Measurements from ENCODE around the gene KCNQ4.

The KCNQ4 gene

DNA sequence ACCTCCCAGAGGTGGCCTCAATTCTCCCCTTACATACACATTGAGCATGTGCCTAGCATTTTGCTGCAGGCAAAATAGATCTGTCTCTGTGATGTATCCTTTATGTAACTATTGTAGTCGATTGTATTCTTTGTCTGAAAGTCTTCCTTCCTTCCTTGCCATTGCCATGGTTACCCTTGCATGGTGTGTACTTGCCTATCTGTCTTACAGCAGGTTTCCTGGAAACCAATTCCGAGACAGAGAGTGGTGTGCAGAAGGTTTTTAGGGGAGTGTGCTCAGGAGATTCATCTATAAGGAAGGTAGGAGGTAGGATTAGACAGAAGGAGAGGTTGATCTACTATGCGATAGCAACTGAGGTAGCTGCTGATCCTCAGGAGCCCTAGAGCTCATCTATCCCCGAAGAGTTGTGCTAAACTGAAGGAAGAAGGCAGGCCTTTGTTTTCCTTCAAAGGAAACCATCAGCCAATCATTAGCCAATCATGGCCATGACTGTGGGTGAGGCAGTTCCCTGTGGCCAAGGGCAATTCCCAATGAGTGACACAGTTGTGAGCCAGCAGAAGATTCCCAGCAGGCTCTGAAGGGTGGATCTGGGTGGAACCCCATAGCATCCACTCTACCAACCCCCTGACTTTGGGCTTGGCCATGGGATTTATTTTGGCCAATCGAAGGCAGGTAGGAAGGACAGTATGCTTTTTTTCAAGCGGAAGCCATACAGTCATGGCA lies 63.6 kb downstream of the KCNQ4 start:
- H3K4me3 ChIP-seq (ENCODE audit: low read depth, low read length), result no peak overlapping the region
- TF ChIP-seq, protein P1, sequence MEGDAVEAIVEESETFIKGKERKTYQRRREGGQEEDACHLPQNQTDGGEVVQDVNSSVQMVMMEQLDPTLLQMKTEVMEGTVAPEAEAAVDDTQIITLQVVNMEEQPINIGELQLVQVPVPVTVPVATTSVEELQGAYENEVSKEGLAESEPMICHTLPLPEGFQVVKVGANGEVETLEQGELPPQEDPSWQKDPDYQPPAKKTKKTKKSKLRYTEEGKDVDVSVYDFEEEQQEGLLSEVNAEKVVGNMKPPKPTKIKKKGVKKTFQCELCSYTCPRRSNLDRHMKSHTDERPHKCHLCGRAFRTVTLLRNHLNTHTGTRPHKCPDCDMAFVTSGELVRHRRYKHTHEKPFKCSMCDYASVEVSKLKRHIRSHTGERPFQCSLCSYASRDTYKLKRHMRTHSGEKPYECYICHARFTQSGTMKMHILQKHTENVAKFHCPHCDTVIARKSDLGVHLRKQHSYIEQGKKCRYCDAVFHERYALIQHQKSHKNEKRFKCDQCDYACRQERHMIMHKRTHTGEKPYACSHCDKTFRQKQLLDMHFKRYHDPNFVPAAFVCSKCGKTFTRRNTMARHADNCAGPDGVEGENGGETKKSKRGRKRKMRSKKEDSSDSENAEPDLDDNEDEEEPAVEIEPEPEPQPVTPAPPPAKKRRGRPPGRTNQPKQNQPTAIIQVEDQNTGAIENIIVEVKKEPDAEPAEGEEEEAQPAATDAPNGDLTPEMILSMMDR (IDR thresholded peaks at IDR 0.05; ENCODE audit: insufficient read depth, low read length, missing control alignments), result no peak
- no peak for DNase-seq (ENCODE audit: low read depth, low spot score)
- ChIA-PET POLR2A (no interaction called here), CTCF (interaction anchor here (0.7 to 31.0 kb wide), 14 partner anchors 10 to 315 kb away, joined by 3 to 987 read pairs (median 8); partner anchors contain the start of gene CITED4)

DNA sequence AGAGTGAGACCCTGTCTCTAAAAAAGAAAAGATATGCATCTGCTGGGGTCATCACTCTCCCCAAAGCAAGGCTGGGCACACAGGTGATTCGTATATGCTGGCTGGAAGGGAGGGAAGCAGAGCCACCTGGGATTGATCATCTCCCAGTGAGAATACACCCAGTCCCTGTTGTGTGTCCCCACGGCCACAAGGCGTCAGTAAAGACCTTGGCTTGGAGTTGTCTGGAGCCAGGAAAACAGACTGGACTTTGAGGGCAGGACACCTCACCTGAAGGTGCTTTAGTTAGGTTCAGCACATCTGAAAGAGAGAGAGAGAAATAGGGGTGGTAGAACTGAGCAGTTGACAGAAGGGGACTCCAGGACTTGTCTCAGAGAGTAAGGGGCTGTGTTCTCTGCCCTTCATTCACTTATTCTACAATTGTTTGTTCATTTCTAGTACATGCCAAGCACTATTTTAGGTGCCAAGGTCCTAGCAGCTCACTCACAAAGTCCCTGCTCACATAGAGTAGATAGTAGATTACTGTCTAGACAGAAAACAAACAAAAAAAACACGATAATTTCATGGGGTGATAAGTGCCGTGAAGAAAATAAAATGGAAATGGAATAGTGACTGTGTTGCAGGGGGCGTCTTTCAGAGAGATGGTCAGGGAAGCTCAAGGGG lies 65.1 kb downstream of the KCNQ4 start:
- no peak overlapping the region for H3K4me3 ChIP-seq (ENCODE audit: low read depth, low read length)
- TF ChIP-seq, protein P1 (IDR thresholded peaks at IDR 0.05; ENCODE audit: insufficient read depth, low read length, missing control alignments), result peak; percentile 91
- CTCF ChIA-PET, result interaction anchor here (0.7 to 31.0 kb wide), 45 partner anchors 11 to 317 kb away, joined by 3 to 987 read pairs (median 5); partner anchors contain the start of genes CITED4 and ZNF684
- POLR2A ChIA-PET, result interaction anchor here (1.3 kb wide), 1 partner anchor 14 kb away, joined by 3 read pairs; the partner anchor contains the start of gene CITED4
- no peak for DNase-seq (ENCODE audit: low read depth, low spot score)

DNA sequence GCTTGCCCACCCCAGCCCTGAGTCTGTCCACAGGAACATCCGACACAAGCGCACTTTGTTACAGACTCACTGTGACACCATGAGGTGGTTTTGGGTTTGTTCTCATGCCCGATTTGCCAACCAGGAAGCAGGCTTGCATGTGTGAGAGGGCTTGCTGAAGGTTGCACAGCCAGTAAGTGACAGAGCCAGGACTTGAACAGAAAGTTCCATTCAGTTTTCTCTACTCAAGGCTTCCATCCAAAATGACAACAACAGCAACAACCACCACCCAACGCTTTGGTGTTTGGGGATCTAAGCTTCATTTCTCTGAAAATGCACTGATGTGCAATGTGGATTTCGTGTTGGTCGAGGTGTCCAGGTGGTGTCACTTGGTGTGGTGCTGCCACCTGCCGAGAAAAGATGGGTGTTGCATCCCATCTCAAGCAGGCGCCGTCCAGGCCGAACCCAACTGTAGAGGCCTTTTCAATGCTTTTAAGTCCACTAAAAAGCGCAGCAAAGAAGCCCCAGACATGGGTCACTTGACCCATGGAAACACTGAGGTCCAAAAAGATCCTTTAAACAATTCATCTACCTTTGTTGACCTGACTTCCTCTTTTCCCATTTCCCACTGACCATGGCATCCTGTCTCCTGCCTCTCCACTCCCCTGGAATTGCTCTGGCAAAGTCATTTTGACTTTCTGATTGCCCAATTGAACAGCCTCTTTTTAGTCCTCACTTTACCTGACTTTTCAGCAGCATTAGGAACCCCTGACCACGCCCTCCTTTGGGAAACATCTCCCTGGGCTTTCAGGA lies 66.4 kb downstream of the KCNQ4 start:
- TF ChIP-seq, protein P1 (IDR thresholded peaks at IDR 0.05; ENCODE audit: insufficient read depth, low read length, missing control alignments), result peak; percentile 85
- no peak overlapping the region for H3K4me3 ChIP-seq (ENCODE audit: low read depth, low read length)
- no peak for DNase-seq (ENCODE audit: low read depth, low spot score)
- ChIA-PET CTCF (interaction anchor here (0.6 to 31.0 kb wide), 55 partner anchors 9 to 318 kb away, joined by 3 to 987 read pairs (median 5); partner anchors contain the start of genes CITED4, CTPS1, SLFNL1 and ZNF684), POLR2A (interaction anchor here (1.3 kb wide), 1 partner anchor 12 kb away, joined by 3 read pairs; the partner anchor contains the start of gene CITED4)

GRCh38 chr1:40851643-40852042 lies 68.1 kb downstream of the KCNQ4 start:
- DNase-seq (ENCODE audit: low read depth, low spot score), result no peak
- TF ChIP-seq, protein P1 (IDR thresholded peaks at IDR 0.05; ENCODE audit: insufficient read depth, low read length, missing control alignments), result no peak
- CTCF ChIA-PET, result interaction anchor here (1.1 to 31.0 kb wide), 19 partner anchors 8 to 264 kb away, joined by 3 to 987 read pairs (median 20); partner anchors contain the start of gene CITED4

DNA sequence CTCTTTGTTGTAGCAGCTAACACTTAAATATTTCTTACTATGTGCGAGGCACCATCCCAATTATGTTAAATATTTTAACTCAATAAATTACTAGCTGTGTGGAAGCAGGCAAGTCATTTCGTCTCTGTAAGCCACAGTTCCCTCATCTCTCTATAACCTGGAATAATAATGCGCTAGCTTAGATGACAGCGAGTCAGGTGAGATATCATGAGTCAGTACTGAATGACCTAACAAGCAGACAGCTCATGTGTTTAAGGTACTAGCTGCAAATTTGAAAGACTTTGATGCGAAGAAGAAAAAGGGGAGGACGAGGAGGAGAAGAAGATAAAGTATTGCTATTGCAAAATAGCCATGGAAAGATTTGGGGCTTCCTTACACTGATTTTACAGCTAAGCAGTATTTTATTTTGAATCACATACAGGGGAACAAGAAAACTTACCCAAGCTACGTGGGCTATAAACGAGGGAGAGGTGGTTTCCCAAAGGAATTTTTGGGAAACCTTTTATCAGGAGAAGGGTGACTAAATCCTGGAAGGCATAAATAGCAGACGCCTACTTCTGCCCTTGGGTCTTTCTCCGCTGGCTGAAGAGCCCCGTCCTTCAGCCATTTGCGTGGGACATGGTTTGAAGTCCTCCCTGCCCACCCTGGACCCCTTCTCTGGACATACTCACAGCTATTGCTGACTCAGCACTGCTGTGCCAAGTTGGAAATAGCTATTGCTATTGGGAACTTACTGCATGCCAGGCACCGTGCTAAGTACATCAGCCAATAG lies 69.7 kb downstream of the KCNQ4 start:
- TF ChIP-seq, protein P1 (IDR thresholded peaks at IDR 0.05; ENCODE audit: insufficient read depth, low read length, missing control alignments), result no peak
- ChIA-PET POLR2A (interaction anchor here (0.8 to 1.1 kb wide), 2 partner anchors 23 to 99 kb away, joined by 3 to 4 read pairs; no protein-coding TSS in a partner anchor), CTCF (interaction anchor here (0.6 to 31.0 kb wide), 13 partner anchors 9 to 729 kb away, joined by 3 to 987 read pairs (median 4); partner anchors contain the start of gene CITED4)
- no peak for DNase-seq (ENCODE audit: low read depth, low spot score)
- no peak overlapping the region for H3K4me3 ChIP-seq (ENCODE audit: low read depth, low read length)

More at GRCh38 chr1:40851643-40852042, 68.1 kb downstream of the KCNQ4 start:
- no peak overlapping the region for H3K4me3 ChIP-seq (ENCODE audit: low read depth, low read length)
- POLR2A ChIA-PET, result no interaction called here

Measured in AG04449 (cell line).